ENCODE measurements around the gene RGCC.

RGCC gene

GRCh38 chr13:41520016-41520659 lies 62.8 kb downstream of the RGCC start:
- DNase-seq, result no peak
